Measurements from ENCODE around the gene FABP7. TPM values are rescaled to one million over a fixed set of nuclear protein-coding genes. Genes with fewer than 3 reads are reported as not detected.
A peak's percentile ranks its signal among the peaks of the same experiment; 100 is the strongest.
"Not testable (repeated sequence)": the region's sequence is repeated elsewhere in the genome, so short reads cannot be mapped to it uniquely, and the experiment has no call there.

Gene FABP7
- total RNA-seq, 1 experiment from 2014 or later, result not detected

DNA sequence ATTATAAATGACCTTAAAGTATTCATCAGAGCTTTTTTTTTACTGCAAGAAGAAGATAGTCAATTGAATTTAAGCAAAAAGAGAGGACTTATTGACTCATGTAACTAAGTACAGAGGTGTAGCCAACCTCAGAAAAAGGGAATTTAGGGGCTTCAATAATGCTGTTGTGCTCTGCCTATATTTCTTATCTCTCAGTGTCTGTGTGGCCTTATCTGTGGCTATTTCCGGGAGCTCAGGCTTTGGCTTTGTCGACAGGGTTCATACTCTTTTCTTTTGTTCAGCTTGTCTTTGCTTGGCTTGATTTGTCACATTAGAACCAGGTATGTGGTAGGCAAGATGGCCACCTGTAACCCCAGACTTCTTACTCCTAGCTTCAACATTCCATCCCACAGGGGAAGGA lies 38.6 kb upstream of the FABP7 start:
- TF ChIP-seq EZH2 (IDR thresholded peaks at IDR 0.05; ENCODE audit: low read length, unreplicated experiment) (no peak), EZH2phosphoT487 (IDR thresholded peaks at IDR 0.05; ENCODE audit: borderline replicate concordance, low read length) (no peak)
- TF ChIP-seq, protein P1, sequence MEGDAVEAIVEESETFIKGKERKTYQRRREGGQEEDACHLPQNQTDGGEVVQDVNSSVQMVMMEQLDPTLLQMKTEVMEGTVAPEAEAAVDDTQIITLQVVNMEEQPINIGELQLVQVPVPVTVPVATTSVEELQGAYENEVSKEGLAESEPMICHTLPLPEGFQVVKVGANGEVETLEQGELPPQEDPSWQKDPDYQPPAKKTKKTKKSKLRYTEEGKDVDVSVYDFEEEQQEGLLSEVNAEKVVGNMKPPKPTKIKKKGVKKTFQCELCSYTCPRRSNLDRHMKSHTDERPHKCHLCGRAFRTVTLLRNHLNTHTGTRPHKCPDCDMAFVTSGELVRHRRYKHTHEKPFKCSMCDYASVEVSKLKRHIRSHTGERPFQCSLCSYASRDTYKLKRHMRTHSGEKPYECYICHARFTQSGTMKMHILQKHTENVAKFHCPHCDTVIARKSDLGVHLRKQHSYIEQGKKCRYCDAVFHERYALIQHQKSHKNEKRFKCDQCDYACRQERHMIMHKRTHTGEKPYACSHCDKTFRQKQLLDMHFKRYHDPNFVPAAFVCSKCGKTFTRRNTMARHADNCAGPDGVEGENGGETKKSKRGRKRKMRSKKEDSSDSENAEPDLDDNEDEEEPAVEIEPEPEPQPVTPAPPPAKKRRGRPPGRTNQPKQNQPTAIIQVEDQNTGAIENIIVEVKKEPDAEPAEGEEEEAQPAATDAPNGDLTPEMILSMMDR (conservative IDR thresholded peaks at IDR 0.05; ENCODE audit: low read depth, low read length), result no peak
- Histone ChIP-seq H3K27me3 (ENCODE audit: low read length) (no peaks in the 10 kb centered on the region), H3K9ac (ENCODE audit: low read length) (no peak overlapping the region), H3K9me2 (replicated peaks; ENCODE audit: low read length) (no peaks in the 10 kb centered on the region), H2AFZ (ENCODE audit: low read length) (no peak overlapping the region), H3K36me3 (ENCODE audit: low read depth, low read length) (no peaks in the 10 kb centered on the region), H3K4me2 (ENCODE audit: low read length) (no peak overlapping the region), H3F3A (ENCODE audit: low read length, unreplicated experiment) (no peaks in the 10 kb centered on the region), H3K4me3 (ENCODE audit: low read length) (no peak overlapping the region), H3K4me1 (ENCODE audit: insufficient read depth, low read length) (peaks cover 10% of the 10 kb centered on the region; the same call in 1 of the 2 replicates), H3K27ac (ENCODE audit: low read length) (no peak overlapping the region), H4K20me1 (ENCODE audit: low read length) (no peaks in the 10 kb centered on the region), H3K9me3 (ENCODE audit: low read length) (no peaks in the 10 kb centered on the region), H3K79me2 (ENCODE audit: low read length) (no peaks in the 10 kb centered on the region)
- CTCF ChIA-PET, result no interaction called here
- no TSS peak for BruUV-seq (replicated peaks)
- ATAC-seq, result no peak
- POLR2A ChIA-PET (ENCODE audit: unreplicated experiment), result interaction anchor here (0.6 kb wide), 2 partner anchors 49 to 1686 kb away, joined by 3 to 4 read pairs; no protein-coding TSS in a partner anchor
- DNase-seq, result no peak
- intact Hi-C loops (cut with micrococcal nuclease), result no loop called here

DNA sequence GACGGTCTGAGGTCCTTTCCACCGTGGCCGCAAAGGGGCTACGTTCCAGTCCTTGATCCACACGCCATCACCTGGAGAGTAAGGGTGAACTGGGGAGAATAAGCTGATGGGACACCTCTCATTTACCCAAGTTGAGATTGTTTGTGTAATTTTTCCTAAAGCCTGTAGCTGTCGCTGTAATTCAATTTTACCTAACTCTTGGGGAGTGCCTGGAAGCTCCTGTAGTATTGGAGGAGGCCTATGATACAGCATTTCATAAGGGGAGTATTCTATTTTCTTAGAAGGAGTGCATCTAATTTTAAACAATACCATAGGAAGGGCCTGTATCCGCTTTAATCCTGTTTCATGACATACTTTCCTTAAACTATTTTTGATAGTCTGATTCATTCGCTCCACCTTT lies 35.3 kb upstream of the FABP7 start:
- peak; percentile 9 for DNase-seq
- peak overlapping the region; percentile 60; the same call in 1 of the 2 replicates for H3K4me2 ChIP-seq (ENCODE audit: low read length)
- H3K27me3 ChIP-seq (ENCODE audit: low read length); H3F3A ChIP-seq (ENCODE audit: low read length, unreplicated experiment); H3K79me2 ChIP-seq (ENCODE audit: low read length); intact Hi-C loops (cut with micrococcal nuclease); H3K4me1 ChIP-seq (ENCODE audit: insufficient read depth, low read length); H3K9ac ChIP-seq (ENCODE audit: low read length); H3K27ac ChIP-seq (ENCODE audit: low read length); H4K20me1 ChIP-seq (ENCODE audit: low read length); H3K9me2 ChIP-seq (replicated peaks; ENCODE audit: low read length); BruUV-seq (replicated peaks); H3K4me3 ChIP-seq (ENCODE audit: low read length); H3K36me3 ChIP-seq (ENCODE audit: low read depth, low read length); H3K9me3 ChIP-seq (ENCODE audit: low read length); POLR2A ChIA-PET (ENCODE audit: unreplicated experiment); ATAC-seq: not testable (repeated sequence)
- TF ChIP-seq, protein P1 (conservative IDR thresholded peaks at IDR 0.05; ENCODE audit: low read depth, low read length), result peak; percentile 45
- H2AFZ ChIP-seq (ENCODE audit: low read length), result peak overlapping the region; percentile 73
- CTCF ChIA-PET, result interaction anchor here (0.6 to 1.2 kb wide), 5 partner anchors 23 to 259 kb away, joined by 3 to 12 read pairs (median 4); partner anchors contain the start of gene PKIB

DNA sequence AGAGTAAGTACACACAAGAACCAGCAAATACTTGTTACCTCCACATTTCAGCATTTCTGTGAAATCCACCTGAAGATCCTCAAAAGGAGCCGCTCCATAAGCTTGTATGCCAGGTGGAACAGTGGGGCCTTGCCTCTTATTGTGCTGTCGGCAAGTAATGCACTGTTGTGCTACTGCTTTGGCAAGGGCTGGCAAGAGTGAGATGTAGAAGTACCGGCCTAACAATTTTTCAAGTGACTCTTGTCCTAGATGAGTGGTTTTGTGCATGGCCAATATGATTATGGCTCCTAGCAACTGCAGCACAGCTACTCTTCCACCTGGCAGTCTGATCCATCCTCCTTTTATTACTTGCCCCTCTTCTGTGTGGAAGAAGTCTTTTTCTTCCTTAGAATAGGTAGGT lies 34.7 kb upstream of the FABP7 start:
- CTCF ChIA-PET, result interaction anchor here (0.6 to 1.2 kb wide), 2 partner anchors 94 to 260 kb away, joined by 3 to 12 read pairs; no protein-coding TSS in a partner anchor
- intact Hi-C loops (cut with micrococcal nuclease), result not testable (repeated sequence)

More for the DNA sequence above, 34.7 kb upstream of the FABP7 start:
- H3K9me3 ChIP-seq (ENCODE audit: low read length); H2AFZ ChIP-seq (ENCODE audit: low read length); H3K4me1 ChIP-seq (ENCODE audit: insufficient read depth, low read length); H3K4me3 ChIP-seq (ENCODE audit: low read length); H3F3A ChIP-seq (ENCODE audit: low read length, unreplicated experiment); H3K9me2 ChIP-seq (replicated peaks; ENCODE audit: low read length); H3K36me3 ChIP-seq (ENCODE audit: low read depth, low read length); H3K79me2 ChIP-seq (ENCODE audit: low read length); ATAC-seq; H3K27ac ChIP-seq (ENCODE audit: low read length); POLR2A ChIA-PET (ENCODE audit: unreplicated experiment); BruUV-seq (replicated peaks); H4K20me1 ChIP-seq (ENCODE audit: low read length); DNase-seq; H3K9ac ChIP-seq (ENCODE audit: low read length); H3K4me2 ChIP-seq (ENCODE audit: low read length); H3K27me3 ChIP-seq (ENCODE audit: low read length): not testable (repeated sequence)
